HG03354 (cell line): ENCODE measurements around the gene MEST.
"Not testable (repeated sequence)": the region's sequence is repeated elsewhere in the genome, so short reads cannot be mapped to it uniquely, and the experiment has no call there.

Experiments used
- ATAC-seq: cut with Tn5 transposase; IDR thresholded peaks from one replicate; pipeline ENCODE4 v1.9.1; 2021; ENCODE audit warnings: mild to moderate bottlenecking; ENCODE audit not compliant: unreplicated experiment, poor library complexity, severe bottlenecking

The MEST gene

DNA sequence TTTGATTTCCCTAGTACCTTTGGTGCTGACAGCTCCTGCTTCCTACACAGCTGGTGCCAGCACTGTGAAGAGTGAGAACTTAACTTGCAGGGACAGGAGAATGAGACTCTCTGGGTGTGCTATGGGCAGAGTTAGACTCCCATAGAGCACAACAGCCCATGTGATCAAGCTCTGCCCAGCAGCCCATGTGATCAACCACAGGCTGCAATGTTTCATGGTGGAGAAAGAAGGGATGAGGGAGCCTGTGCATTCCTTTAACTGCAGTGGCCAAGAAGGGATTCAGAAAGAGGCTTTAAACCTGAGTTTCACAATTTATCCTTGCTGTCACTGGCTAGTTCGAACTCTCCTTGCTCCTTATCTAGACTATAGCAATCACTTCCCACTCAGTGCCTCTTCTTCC, 10.0 kb upstream of the MEST start:
- no peak for ATAC-seq

DNA sequence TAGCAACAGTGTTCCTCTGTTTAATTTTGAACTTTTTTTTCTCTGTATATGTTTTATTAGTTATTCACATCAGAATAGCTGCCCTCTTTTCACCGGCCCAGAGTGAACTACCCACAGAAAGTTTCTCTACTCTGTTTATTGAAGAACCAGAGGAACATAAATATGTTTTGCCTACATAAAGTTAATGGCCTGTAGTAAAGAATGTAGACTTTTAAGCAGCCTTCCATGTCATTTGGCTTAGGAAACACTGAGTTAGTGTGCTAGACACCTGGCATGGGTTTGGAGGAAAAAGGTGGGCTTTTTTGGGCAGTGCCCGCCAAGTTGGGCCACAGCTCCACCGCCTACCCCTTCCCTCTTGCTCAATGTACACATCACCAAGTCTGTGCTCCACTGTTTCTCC, 8.9 kb upstream of the MEST start:
- no peak for ATAC-seq

DNA sequence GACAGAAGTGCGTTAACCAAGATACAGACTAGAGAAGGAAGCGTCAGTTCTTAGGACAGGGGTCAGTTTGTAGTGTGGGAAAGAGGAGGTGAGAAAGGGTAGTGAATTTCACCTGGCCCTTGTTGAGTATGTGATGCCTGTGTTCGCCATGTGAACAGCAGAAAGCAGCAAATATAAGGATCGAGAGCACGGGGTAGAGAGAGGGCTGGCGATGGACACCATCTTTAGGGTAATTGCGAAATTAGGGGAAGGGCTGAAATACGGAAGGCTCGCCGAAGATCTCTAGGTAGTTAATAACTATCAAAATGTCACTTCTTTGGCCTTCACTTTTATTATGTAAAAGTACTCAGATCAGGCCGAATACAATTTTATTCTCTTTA, 6.2 kb upstream of the MEST start:
- no peak for ATAC-seq

- peak; percentile 60 for ATAC-seq
These were observed 5.6 kb upstream of the MEST start for GRCh38 chr7:130486114-130486953.

GRCh38 chr7:130486954-130487436, 4.9 kb upstream of the MEST start:
- ATAC-seq = no peak

- no peak for ATAC-seq
These were observed 3.3 kb upstream of the MEST start for GRCh38 chr7:130488392-130489139.

GRCh38 chr7:130489140-130489983, 2.5 kb upstream of the MEST start:
- no peak for ATAC-seq

DNA sequence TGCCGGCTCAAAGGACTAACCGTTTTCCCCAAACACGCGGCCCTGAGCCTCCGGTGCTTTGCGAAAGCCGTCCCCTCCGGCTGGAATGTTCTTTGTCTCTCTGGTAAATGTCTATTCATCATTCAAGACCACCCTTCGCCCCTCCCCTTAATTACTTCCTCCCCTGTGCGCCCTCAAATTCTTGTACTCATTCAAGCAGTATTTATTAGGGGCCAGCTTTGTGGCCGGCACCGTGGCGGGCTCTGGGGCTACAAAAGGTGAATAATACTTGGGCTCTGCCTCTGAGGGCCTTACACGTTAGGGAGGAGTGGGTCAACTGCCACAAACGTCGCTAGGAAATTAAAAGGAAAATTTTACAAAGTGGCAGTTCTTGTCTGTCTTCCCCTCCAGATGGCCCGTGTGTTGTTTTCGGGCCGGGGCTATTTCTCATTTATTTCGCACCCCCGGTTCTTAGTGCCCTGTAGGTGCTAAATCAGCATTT, 1.5 kb upstream of the MEST start:
- ATAC-seq = no peak

DNA sequence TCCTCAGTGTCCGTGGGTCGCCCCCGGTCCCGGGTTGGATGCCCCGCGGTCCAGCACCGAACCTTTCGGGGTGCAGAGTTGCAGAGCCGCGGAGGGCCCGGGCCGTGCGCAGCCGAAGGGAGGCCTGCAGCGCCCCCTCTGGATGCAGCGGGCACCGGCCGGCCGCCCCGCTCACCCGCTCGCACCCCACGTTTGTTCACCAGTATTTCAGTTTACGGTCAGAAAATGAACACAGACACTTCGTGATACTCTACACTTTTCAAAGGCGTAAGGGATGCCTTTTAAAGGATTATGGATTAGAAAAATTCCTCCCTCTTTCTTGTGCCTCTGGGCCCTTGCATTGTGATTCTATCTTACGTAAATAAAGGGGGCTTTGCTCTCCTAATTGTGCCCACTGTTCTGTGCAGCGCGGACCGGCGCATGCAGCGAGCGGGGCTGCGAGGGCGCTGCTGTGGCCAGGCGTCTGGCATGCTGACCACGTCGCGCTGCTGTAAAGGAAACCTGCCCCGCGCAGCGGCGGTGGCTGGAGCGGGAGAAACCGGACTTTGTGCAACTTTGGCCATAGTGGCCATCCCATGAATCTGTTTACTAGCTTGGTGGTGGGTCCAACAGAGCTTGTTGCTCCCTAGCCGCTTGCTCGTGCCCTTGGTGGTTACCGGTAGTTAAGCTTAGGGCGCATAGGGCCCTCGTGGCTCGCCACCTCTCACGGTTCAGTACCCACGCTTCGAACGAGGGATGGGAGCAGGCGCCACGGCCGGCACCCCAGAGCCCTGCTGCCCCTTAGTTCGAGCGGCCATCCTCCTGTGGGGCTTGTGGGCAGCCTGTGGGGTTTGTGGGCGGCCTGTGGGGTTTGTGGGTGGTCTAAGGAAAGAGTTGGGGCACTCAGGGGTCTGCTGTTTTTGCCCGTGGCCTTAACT, 739 bp upstream of the MEST start:
- ATAC-seq = no peak

- ATAC-seq = no peak
These were observed 814 bp downstream of the MEST start for GRCh38 chr7:130492523-130493274.

DNA sequence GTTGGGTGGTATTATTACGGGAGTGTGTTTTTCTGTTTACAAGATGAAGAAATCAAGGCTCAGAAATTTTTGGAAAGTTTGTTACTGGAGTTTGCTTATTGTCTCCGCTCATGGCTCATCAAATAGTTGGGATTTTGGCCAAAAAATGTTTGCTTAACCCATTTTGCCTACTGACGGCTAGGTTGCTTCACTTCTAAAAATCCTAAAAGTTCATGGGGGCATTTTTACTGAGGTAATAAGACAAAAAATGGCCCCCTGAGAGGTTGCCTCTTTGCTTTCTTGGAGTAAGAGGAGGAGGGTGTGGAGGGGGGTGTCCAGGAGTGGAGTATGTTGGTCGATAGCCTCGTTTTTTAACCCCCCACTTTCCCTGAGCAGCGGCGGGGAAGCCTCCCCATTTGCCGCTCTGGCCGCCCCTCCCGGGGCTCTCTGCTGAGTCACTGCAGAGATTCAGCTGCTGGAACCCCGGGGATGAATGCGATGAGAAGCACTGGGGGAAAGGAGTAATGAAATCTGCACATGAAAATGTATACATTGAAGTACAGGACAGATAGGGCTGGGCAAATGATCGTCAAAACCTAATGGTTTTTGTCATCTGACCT, 1.5 kb downstream of the MEST start:
- no peak for ATAC-seq

- ATAC-seq = no peak
These were observed 2.6 kb downstream of the MEST start for GRCh38 chr7:130494431-130494858.

DNA sequence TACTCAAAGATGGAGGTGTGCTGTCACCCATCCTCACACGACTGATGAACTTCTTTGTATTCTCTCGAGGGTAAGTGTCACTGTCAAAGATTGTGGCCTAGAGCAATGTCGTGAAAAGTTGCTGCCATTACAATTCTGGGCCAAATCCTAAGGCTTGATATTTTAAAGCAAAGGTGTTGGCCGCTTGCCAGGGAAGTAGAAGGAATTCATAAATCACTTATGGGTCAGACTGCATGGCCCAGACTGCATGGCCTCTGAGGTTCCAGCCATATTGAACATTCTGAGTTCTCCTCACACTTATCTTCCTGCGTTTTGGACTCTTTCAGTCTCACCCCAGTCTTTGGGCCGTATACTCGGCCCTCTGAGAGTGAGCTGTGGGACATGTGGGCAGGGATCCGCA, 8.6 kb downstream of the MEST start:
- ATAC-seq = no peak

DNA sequence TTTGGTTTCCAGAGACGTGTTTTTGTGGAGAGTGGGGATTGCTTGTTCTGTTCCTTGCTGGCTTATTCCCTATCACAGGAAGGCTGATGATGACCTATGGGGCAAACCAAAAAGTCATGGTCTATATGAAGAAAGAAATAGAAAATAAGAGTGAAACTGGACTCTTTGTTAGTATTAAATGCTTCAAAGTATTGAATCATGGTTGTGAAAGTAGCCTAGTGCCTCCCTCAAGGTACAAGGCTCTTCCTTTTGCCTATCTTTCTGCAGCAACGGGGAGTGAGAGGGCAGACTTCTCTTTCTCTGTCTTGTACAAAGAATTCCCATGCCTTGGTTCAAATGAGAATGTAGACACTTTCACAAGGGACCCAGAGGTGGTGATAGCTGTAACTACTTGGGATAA, 9.0 kb downstream of the MEST start:
- ATAC-seq = no peak

- ATAC-seq = no peak
These were observed 13.9 kb downstream of the MEST start for GRCh38 chr7:130505753-130506152.

GRCh38 chr7:130506358-130506757, 14.5 kb downstream of the MEST start:
- ATAC-seq = no peak

DNA sequence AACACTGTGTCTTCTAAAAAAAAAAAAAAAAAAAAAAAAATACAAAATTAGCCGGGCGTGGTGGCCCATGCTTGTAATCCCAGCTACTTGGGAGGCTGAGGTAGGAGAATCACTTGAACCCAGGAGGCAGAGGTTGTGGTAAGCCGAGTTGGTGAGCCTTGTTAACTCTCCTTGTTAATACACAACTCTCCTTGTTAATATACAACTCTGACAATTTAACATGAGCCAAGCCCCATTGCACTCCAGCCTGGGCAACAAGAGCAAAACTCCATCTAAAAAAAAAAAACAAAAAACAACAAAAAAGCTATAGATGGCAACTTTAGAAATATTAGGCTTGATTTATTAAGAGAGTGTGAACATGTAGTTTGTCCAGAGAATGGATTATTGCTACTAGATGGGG, 20.2 kb downstream of the MEST start:
- ATAC-seq = not testable (repeated sequence)

DNA sequence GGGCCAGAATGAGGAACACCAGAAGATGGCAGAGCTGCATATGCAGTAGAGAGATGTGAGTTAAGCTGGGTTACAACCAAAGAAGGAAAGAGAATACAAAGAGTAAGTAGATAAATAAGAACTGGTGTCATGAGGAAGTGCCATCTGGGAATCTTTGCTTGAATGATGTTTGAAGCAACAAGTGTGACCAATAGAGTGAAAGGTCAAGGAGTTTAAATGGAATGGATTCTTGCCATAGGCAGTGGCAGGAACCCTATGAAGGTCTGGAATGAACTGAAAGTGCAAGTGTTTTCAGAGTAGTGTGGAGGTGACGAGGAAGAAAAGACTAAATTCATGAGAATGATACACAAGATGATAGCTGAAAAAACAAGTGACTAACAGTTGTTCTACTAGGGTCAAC, 21.6 kb downstream of the MEST start:
- ATAC-seq = no peak
